ENCODE data around the gene ZDHHC5.

The ZDHHC5 gene

GRCh38 chr11:57667736-57668433 is at the start of gene ZDHHC5:
TSS of gene ZDHHC5 (plus strand) at chr11:57668114. CDS start at chr11:57673091, 4,977 bp downstream.
- peak; percentile 96 for DNase-seq (ENCODE audit: low spot score)

DNA sequence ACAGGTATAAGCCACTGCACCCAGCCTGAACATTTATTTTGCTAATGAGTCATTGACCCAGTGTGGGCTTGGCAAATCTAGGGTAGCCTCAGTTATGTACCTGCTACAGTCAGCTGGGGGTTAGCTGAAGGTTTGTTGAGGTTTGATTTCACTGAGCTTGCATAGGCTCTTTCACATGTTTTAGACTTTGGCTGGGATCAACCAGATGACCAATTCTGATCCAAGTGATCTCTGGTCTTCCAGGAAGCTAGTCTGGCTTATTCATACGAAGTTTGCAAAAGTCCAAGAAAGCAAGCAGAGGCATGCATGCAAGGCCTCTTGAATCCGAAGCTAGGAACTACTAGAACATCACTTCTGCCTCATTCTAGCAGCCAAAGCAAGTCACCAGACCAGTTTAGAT is 49.5 kb upstream of the ZDHHC5 start:
- no peak for DNase-seq (ENCODE audit: low spot score)

GRCh38 chr11:57619331-57619730 is 48.6 kb upstream of the ZDHHC5 start:
- DNase-seq (ENCODE audit: low spot score) = no peak

- DNase-seq (ENCODE audit: low spot score) = no peak
Observed at GRCh38 chr11:57620467-57620866, 47.4 kb upstream of the ZDHHC5 start.

- DNase-seq (ENCODE audit: low spot score) = no peak
Observed at GRCh38 chr11:57622263-57622662, 45.7 kb upstream of the ZDHHC5 start.

DNA sequence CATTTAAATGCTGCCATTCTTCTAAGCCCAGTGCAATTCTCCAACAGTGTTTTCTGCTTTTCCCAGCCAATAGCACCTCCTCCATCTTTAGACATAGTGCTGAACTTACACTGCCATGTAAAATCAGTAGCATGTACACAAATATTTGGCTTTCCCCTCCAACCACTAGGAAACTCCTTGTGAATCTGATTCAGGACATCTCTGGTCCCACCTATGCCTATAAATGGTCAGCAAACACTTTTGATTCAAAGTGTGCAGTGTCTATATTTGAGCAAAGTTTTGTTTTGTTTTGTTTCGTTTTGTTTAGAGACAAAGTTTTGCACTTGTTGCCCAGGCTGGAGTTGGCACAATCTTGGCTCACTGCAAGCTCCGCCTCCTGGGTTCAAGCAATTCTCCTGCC is 43.0 kb upstream of the ZDHHC5 start:
- no peak for DNase-seq (ENCODE audit: low spot score)

DNA sequence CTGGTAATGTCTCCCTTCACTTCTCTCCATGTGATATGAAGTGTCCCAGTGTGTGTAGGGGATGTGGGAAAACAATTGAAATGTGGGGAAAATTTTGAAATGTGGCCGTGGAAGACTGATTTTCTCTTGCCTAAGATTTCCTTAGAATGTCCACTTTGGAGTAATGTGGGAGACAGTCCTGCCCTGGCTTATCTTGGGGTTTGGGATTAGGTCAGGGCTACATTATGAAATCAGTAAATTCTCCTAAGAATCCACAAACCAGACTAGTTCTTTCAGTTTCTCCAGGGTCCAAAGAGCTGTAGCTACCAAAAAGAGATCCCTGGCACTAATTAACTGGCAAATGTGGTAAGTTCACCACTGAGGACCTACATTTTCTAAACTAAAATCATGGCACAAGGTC is 41.0 kb upstream of the ZDHHC5 start:
- DNase-seq (ENCODE audit: low spot score) = no peak

DNA sequence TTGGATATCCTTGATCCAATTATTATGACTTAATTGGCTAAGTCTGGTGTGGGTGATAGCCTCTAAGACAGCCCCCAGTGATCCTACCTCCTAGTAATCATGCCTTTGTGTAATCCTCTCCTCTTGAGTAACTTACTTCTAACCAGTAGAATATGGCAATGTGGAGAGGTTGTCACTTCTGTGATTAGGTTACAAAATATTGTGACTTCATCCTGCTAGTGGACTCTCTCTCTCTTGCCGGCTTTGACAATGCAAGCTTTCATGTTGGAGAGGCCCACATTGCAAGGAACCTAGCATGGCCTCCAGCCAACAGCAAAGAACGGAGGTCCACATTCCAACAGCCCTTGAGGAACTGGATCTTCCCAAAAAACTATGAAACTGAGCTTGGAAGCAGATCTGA is 37.7 kb upstream of the ZDHHC5 start:
- DNase-seq (ENCODE audit: low spot score) = no peak

- no peak for DNase-seq (ENCODE audit: low spot score)
Observed at GRCh38 chr11:57632116-57632515, 35.8 kb upstream of the ZDHHC5 start.

DNA sequence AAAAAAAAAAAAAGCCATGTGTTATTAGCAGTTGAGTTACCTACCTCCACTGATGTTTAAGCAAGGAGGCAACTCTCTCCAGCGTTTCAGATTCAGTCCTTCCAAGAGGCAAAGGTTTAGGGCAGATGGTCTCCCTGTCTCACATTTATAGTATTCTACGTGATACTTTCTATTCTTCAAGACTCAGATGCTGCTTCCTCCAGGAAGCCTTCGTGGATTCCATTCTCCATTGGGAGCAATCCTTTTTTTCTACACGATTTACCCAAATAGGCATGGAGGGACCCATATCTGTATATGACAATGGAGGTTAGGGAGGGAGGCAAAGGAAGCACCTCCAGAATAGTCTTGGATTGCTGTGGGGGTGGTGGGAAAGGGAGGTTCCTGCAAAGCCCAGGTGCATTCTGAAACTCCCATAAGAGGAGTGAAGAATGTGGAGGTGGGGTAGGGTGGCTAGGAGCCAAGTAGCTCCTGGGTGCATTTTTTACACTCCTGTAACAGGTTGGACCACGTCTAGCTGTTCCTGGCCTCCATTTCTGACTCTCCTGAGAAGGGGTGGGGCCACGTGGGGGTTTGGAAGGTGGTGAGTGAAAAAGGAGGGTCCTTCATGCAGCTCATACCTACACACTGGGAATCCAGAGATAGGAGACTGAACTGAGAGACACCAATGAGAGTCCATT is 34.4 kb upstream of the ZDHHC5 start:
- DNase-seq (ENCODE audit: low spot score) = no peak

GRCh38 chr11:57634311-57634710 is 33.6 kb upstream of the ZDHHC5 start:
- no peak for DNase-seq (ENCODE audit: low spot score)

DNA sequence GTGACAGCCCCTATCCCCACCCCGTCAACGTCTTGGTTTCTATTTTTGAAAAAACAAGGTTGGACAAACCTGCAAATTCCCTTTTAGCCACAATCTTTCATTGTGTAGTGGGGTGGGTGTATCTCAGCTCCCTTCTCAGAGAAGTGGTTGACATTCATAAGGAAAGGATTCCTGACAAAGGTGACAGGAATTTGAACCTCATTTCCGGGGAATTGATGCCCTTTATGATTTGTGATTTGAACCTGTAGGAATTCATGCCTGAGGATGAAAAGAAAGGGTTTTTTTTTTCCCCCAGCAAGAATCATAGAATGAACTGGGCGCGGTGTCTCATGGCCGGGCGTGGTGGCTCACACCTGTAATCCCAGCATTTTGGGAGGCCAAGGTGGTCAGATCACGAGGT is 32.7 kb upstream of the ZDHHC5 start:
- DNase-seq (ENCODE audit: low spot score) = no peak

DNA sequence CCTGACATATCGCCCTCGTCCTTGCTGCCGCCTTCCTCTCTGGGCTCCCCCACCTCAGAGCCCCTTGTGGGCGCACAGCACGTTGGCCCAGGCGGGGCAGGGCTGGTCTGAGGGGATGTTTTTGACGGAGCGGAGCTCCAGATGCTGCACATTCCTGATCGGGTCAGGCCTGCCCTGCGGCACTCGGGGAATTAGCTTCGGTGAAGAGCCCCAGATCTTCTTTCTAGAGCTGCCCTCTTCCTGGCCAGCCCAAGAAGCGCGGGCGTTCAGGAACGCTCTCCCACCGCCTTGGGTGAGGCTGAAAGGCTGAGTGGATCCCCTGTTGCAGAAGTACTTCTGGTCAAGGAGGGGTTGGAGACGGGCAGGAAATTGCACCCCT is 30.3 kb upstream of the ZDHHC5 start:
- DNase-seq (ENCODE audit: low spot score) = no peak

DNA sequence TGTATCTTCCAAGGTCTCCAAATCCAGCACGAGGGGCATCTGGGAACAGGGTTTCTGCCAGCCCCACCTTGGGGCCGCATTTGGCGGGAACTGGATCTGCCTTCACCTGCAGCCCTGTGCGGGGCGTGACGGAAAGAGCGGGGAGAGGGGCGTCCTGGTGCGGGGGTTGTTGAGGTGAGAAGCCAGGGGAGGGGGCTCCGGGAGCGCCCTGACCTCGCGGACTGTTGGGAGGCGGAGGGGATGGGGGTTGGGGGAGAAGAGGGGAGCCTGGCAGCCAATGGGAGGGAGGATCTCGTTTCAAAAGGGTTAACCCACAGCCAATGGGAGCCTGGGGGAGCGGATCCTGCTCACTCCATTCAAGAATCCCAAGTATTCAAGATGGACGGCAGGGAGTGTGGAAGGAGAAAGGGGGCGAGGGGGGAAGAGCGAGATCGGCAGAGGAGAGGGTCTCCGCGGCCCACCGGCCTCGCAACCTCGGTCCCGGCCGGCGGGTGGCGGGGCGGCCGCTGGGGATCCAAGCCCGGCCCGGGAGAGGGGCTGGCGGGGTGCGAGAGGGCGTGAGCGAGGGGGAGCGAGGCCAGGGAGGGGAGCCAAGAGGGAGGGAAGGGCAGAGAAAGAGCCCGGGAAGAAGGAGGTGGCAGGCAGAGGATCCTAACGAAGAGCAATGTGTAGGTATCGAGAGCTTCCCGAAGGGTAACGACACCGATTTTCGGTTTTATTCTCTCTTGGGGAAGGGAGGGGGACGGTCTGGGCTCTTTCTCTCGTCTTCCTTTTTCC is 29.7 kb upstream of the ZDHHC5 start:
- DNase-seq (ENCODE audit: low spot score) = no peak

DNA sequence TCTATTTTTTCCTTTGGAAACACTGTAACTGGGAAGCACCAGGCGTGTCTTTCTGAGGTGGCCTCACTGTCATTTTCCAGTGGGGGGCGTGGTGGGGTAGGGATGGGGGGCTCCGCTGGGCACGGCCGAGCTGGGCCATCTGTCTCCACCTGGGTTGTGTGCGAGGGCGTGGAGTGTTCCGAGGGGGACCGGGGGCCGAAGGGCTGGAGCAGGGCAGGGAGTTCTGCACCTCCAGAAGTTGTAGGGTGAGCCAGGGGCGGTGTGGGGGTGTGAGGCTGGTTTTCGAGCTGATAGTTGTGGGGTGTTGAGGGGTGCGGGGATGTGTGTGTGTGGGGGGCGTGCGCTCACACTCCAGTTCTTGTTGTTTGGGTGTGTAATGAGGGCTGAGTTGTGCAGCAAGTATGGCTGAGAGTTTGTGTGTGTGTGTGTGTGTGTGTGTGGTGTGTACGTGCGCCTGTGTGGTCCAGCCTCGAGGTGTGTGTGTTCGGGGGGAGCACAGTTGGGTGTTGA is 29.0 kb upstream of the ZDHHC5 start:
- no peak for DNase-seq (ENCODE audit: low spot score)

GRCh38 chr11:57639321-57640067 is 28.4 kb upstream of the ZDHHC5 start:
- DNase-seq (ENCODE audit: low spot score) = no peak

GRCh38 chr11:57640068-57640800 is 27.7 kb upstream of the ZDHHC5 start:
- no peak for DNase-seq (ENCODE audit: low spot score)

GRCh38 chr11:57641011-57641807 is 26.7 kb upstream of the ZDHHC5 start:
- peak; percentile 55 for DNase-seq (ENCODE audit: low spot score)

- no peak for DNase-seq (ENCODE audit: low spot score)
Observed at GRCh38 chr11:57643802-57644201, 24.1 kb upstream of the ZDHHC5 start.

All from LoVo (cell line).